Epithelial cell of prostate (primary cell): ENCODE data around the gene POGLUT3.
A peak's percentile ranks its signal among the peaks of the same experiment; 100 is the strongest.

Source experiments
- DNase-seq: peaks from one replicate; pipeline ENCODE4 v3.0.0-alpha.2; 2011; ENCODE audit warnings: low read depth, low spot score
- H3K27ac ChIP-seq: fragments of 450-650 bp; 2 replicates; pipeline ENCODE4 v1.5.1; 2017; ENCODE audit warnings: mild to moderate bottlenecking

POGLUT3 gene

GRCh38 chr11:108501396-108501795 lies 3.2 kb upstream of the POGLUT3 start:
- no peak for DNase-seq
- H3K27ac ChIP-seq = no peak overlapping the region

- no peak overlapping the region for H3K27ac ChIP-seq
- DNase-seq = no peak
Measured at GRCh38 chr11:108500721-108501120, 2.5 kb upstream of the POGLUT3 start.

DNA sequence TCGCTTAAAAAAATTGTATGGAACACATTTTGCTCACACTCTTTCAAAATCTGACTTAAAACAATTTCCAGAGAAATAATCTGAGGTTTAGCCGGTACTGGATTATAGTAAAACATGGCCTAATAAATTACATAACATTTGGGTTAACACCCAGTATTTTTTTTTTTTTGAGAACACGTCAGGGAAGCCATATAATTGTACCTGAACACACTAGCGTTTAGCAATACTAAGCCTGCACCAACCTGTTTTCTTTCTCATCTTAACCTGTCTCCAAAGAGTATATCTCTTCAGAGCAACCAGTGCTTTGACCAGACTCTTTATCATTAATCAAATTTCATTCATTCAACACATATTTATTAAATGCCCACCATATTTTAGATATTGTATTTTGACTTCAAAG lies 2.0 kb upstream of the POGLUT3 start:
- no peak for DNase-seq
- no peak overlapping the region for H3K27ac ChIP-seq

DNA sequence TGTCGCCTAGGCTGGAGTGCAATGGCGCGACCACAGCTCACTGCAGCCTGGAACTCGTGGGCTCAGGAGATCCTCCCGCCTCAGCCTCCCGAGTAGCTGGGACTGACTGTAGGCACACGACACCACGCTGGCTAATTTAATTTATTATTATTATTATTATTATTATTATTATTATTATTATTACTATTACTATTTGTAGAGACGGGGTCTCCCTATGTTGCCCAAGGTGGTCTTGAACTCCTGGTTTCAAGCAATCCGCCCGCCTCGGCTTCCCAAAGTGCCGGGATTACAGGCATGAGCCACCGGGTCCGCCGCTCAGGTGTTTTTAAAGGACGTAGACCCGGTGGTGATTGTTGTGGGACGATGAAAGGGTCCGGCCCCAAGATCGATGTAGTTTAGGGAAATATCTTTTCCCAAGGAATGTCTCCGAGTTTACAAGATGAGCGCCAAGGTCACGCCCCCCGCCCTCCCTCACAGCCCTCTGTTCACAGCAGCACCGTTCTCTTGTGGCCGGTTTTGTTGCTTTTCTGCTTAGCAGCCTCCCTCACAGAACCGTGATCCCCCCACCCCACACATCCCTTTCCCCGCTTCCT lies 728 bp upstream of the POGLUT3 start:
- no peak overlapping the region for H3K27ac ChIP-seq
- no peak for DNase-seq

DNA sequence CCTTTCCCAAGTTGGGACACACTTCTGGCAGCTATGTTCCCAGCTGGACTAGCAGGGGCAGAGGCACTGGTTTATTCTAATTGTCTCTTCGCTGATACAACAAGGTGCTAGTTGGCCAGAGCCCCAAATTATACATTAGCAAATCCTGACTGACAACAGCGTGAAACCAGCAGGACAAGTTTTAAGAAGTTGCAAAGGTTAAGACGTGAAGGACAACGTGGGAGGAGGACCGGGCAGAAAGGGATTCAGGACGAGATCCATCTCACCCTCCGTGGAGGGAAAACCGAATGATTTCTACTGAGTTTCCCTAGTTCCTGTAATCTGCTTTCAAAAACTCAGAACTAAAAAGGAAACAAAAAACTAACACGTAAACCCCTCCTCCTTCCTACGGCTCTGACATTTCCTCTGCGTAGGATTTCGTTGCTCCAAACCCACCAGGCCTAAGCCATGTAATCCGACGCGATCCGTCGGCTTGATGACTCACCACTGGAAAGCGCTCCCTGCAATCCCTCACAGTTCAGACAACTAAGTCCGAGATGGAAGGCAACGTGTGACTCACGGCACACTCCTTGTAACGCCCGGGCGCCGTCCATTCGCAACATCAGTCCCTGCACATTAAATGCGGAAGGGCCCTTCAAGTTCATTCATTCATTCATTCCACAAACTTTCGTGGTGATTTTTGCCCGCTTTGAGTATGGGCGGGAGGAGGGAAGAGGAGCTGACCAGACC lies 703 bp downstream of the POGLUT3 start:
- DNase-seq = peak; percentile 75
- peak overlapping the region; percentile 73 for H3K27ac ChIP-seq

DNA sequence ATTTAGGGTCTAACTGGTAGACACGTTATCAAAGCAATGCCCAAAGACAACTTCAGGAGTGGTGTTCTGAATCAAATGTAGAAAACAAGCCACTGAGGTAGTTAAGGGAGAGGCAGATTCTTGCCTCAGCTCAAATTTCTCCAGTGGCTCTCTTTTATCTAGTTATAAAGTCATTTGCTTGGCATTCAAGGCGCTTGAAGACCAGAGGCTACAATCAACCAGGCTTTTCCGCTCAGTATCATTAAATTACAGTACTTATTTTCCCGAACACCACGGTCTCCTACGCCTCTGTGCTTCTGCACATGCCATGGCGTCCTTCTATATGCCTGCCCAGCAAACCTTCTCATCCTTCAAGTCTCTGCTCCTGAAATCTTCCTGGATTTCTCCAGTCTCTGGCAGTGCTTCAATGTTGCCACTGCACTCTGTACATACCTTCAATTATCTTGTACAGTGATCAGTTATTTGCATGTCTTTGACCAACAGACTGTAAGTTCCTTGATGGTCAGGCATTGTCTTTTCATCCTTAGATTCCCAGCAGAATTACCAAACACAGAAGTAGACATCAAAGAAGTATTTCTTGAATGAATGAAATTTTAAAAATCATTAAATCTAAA lies 1.4 kb downstream of the POGLUT3 start:
- no peak for DNase-seq
- peak overlapping the region; percentile 73 for H3K27ac ChIP-seq

DNA sequence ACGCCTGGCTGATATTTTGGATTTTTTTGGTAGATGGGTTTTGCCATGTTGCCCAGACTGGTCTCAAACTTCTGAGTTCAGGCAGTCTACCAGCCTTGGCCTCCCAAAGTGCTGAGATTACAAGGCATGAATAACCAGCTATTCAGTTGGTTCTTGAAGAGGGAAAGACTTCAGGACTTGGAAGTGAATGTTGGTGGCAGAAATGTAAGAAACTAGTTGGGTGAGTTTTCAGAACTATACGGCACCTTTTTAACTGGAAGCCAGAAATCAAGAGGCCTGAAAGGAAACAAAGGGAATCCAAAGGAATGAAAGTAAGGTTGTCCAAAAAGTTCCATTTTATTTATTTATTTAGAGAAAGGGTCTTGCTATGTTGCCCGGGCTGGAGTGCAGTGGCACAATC lies 2.9 kb downstream of the POGLUT3 start:
- H3K27ac ChIP-seq = no peak overlapping the region
- no peak for DNase-seq

DNA sequence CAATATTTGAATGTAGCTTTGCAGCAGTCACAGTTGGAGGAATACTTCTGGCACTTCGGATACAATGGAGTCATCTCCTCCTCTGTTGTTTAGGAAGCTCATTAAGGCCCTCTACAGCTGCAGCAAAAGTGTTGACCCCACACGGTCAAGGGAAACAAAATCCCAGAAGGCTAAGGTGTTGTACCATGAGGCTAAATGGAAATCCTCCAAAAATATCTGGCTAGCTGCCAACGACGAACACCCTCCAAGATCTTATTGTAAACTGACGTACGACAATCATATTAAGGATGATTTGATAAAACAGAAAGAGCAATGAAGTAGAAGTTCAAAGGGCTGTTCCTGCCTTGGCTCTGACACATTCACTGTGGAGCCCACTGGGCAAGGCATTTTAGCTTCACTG lies 4.0 kb downstream of the POGLUT3 start:
- DNase-seq = no peak
- H3K27ac ChIP-seq = no peak overlapping the region

GRCh38 chr11:108491936-108492335 lies 6.2 kb downstream of the POGLUT3 start:
- no peak for DNase-seq
- no peak overlapping the region for H3K27ac ChIP-seq

DNA sequence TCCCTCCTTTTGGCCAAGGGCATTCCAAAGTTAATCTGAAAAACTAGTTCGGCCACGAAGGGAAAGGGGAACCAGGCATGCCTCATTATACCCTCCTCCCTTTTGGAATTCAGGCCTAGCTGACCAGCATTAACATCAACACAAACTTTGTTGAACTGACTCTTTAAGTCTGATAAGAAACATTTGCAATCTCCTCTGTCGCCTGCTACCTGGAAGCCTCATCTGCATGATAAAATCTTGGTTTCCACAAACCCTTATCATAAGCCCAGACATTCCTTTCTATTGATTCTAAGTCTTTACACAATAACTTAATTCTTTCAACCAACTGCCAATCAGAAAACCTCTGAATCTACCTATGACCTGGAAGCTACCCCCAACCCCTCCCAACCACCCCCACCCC lies 11.4 kb downstream of the POGLUT3 start:
- no peak overlapping the region for H3K27ac ChIP-seq
- DNase-seq = no peak

- no peak overlapping the region for H3K27ac ChIP-seq
- no peak for DNase-seq
Measured at GRCh38 chr11:108486331-108486730, 11.9 kb downstream of the POGLUT3 start.

DNA sequence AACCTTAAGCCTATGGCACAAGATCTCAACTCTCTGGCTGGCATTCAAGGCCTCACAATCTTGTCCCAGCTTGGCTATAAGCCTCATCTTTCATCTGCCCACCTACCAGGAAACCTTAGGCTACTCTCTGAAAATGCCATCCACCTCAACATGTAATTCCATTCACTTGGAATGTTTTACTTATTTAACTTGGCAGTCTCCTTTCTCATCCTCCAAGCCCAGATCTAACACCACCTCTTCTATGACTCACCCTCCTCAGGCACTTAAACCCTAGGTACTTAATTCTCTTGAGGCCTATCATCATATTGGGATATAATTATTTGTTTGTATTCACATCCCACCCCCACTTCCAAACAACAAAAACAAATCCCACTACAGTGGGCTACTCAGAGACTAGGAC lies 15.0 kb downstream of the POGLUT3 start:
- no peak overlapping the region for H3K27ac ChIP-seq
- peak; percentile 8 for DNase-seq

GRCh38 chr11:108474664-108475463 lies 23.3 kb downstream of the POGLUT3 start:
- DNase-seq = no peak
- no peak overlapping the region for H3K27ac ChIP-seq

GRCh38 chr11:108472681-108473080 lies 25.5 kb downstream of the POGLUT3 start:
- no peak for DNase-seq
- H3K27ac ChIP-seq = no peak overlapping the region

- DNase-seq = no peak
- H3K27ac ChIP-seq = no peak overlapping the region
Measured at GRCh38 chr11:108468478-108468864, 29.7 kb downstream of the POGLUT3 start.

DNA sequence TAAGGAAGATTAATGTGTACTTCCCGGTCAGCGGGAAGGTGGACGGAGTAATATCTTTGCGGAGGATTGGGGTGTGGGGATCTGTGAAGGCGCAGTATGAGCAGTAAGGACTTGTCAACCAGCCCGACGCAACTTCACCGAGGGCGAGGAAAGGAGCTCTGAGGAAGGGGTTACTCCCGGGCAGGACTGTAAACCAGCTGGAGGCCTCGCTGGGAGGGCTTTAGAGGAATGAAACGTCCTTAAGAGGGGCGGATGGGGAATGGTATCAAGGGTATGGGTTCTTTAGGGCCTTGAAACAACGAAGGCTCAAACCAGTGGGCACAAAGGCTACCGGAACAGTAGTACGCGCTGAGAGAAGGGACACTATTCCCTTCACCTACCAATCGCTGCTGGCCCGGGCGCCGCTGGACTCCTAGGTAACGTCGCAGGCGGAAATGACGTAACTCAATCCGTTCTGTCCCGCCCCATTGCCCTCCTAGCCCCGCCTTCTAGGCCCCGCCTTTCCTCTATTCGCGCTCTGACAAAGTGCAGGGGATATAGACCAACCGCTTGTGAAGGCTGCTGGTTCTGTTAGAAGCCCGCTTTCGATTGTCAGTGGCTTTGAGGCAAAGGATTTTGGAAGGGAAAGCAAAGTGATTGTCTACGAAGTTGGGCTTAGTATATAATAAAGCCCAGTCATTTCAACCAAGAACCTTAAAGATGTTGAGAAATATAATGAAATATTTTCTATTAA lies 30.9 kb downstream of the POGLUT3 start, which contains the start of gene C11orf65:
C11orf65 (minus strand) TSS at position 439 of the 733 bp plus-strand sequence. CDS start 5,970 bp downstream, outside the sequence.
- peak within 1 kb of the TSS; percentile 96 for H3K27ac ChIP-seq
- peak; percentile 65 for DNase-seq

GRCh38 chr11:108466405-108466804 lies 31.8 kb downstream of the POGLUT3 start:
- peak overlapping the region; percentile 96 for H3K27ac ChIP-seq
- no peak for DNase-seq

- DNase-seq = no peak
- H3K27ac ChIP-seq = no peak overlapping the region
Measured at GRCh38 chr11:108453207-108453835, 44.9 kb downstream of the POGLUT3 start.
